GM10847 (cell line): ENCODE measurements around the gene MLN.

Experiments used
- POLR2A ChIP-seq: IDR thresholded peaks from 2 replicates; pipeline ENCODE4 v1.6.1; 2011; ENCODE audit not compliant: insufficient read length; ENCODE audit errors: extremely low read depth

Gene MLN

DNA sequence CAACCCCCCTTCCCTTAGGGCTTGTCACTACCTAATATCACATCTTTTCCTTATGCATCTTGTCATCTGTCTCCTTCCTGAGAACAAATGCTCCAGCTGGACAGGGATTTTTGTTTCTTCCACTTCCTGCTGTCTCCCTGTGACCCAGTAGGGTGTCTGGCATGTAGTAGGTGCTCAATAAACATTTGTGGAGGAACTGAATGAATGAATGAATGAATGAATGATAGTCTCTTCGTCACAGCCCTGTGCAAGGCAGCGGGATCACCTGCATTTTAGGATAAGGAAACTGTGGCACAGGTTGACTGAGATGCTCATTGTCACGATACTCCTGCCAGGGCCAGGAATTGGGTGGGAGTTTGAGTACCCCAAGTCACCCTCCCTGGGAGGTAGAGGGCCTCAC, 29.0 kb downstream of the MLN start:
- TF ChIP-seq POLR2A: no peak

DNA sequence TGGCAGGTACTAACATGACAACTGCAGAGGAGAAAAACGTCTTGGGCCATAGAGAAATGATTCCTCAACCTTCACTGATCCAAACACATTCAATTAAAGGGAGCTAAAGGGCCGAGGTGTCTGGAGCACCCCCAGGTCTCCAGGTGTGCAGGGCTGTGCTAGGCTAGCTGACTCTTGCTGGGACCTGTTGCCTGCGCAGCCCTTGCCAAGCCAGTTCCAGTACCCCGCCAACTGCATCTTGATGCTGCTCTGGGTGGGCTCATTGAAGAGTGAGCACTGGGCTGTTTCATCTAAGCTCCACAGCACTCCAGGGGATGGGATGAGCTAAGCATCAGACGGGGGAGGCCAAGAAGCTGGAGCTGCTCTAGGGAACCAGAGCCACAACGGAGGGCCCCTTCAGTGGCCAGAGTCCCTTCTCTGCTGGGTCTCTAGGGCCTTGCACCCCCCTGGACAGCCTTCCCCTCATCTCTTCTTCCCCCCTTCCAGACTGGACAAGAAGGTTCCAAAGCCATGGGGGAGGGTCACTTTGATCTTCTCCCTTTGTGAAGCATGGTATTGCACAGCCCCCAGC, 30.8 kb downstream of the MLN start:
- no peak for TF ChIP-seq POLR2A

DNA sequence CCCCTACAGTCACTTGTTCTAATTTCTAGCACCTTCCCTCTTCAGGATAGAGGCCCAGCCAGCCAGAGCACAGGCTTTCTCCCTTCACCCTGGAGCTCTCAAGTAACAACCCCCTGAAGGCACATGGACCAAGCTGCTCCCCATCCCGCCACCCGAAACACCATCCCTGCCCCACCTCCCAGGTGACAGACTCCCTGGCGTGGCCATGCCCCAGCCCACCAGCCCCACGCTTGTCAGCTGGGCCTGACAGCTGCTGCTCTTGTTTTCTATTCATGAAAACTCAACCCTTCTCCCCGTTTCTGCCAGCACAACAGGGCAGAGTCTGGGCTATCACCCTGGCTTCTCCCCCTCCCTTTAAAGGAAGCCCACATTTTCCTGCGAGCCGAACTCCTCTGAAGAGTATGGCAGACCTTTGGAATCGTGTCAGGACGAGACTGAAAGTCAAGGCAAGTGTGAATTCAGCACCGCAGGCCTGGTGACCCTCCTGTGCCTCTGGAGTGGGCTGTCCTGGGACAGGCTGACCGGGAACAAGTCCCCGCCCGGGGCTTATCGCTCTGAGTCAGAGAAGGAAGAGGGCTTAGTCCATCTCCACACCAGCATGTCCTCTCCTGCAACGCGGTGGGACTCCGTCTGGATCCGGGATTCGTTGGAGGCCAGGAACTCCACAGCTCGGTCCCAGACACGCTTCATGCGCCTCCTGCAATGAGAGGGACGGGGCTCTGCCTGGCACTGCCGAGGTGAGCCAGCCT, 31.5 kb downstream of the MLN start:
- TF ChIP-seq POLR2A: no peak

DNA sequence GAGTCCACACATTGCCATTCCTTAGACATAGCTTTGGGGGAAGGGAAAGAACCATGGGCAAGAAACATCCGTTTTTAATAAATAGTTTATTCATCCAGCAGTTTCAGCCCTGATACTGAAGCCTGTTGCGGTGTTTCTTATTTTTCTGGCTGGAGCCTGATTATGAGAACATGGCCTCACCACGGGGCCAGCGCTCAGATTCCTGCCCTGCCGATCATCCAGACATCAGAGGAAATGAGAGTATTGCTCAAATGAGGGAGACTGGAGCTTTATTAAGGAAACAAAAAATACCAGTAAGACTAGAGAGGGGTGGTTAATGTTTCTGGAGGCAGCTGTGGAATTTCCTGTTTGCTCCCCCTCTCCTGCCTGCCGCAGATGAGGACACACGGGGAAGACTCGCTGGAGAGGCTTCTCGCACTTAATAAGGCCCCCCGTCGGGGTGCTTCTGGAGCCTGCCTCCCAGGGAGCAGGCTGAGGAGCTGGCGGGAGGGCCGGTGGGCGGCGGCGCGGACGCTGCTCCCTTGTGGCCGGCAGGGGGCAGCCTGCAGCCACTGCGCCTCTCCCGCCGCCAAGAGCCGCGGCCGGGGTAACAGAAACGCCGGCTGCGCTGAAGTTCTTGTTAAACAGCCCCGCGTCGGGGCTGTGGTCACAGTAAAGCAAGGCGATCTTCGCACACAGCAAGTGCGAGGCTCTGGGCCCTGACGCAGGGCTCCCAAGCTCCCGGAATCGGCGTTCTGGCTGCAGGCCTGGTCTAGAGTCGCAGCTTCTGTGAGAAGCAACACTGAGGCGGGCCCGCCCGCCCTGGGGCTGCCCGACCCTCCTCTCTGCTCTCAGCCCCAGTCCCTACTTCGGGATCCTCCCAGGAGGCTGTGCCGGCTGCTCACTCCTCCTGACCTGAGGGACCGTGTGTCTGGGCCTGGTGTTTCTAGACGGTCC, 32.4 kb downstream of the MLN start:
- TF ChIP-seq POLR2A: no peak

DNA sequence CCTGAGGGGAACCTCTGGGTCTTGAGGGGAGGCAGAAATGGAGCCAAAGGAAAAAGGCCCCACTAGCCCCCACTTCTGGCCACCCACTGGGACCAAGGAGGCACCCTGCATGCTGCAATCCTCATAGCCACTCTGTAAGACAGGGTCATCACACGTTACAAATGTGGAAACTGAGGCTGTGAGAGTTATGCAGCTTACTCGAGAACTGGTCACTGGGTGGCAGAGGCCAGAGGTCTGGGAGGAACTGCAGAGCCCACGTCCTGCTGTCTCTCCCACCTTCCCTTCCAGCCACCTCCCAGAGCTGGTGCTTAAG, 33.0 kb downstream of the MLN start:
- TF ChIP-seq POLR2A: no peak

DNA sequence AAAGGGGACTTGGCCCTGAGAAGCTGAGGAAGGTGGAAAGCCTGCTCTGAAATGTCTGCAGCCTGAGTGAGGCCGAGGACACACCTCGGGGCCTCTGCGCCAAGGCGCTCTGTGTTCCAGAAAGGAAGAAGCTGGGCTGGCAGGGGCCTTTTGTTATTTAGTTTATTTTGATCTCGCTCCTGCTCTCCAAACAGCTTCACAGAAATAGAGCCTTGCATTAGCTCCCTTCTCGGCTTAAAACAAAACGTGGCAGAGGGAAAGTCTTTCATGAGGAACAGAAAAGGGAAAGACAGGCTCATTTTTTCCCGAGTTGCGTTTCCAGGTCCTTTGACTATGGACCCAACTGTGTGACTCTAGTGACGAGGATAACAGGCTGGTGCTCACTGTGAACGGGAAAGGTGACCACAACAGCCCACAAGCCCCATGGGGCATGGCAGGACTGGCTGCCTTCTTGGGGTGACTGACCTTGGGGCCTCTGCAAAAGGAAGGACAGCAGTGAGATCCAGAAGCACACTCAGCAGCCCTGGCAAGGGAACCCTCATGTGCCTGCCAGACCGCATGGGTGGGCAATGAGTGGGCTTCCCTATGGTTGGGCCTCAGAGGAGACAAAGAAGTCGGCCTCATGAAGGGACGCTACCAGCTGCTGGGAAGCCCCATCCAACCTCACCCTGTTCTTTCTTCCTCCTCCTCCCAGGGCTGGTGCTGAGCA, 33.5 kb downstream of the MLN start:
- no peak for TF ChIP-seq POLR2A

DNA sequence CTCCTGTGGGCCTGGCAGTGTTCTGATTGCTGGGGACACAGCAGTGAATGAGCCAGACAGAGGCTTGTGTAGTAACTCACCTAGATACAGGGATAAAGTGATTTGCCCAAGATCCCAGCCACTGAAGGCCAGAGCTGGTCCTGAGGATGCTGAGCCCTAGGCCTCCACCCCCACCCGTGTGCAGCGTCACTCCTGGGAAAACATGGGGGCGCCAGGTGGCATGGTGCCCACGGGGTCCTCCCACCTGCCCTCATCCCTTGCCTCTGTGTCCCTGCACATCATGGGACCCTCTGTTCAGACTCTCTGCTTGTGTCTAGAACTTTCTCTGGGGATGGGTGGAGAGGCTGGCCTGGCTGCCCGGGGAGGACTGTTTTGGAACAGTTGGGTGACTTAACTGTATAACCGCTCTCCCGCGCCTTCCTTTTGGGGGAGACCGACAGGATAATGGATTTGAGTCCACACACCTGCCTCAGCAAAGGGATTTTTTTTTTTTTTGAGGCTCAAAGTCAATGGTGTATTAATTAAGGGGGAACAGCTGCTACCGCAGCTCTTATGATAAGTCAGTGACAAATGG, 34.5 kb downstream of the MLN start:
- TF ChIP-seq POLR2A: no peak

DNA sequence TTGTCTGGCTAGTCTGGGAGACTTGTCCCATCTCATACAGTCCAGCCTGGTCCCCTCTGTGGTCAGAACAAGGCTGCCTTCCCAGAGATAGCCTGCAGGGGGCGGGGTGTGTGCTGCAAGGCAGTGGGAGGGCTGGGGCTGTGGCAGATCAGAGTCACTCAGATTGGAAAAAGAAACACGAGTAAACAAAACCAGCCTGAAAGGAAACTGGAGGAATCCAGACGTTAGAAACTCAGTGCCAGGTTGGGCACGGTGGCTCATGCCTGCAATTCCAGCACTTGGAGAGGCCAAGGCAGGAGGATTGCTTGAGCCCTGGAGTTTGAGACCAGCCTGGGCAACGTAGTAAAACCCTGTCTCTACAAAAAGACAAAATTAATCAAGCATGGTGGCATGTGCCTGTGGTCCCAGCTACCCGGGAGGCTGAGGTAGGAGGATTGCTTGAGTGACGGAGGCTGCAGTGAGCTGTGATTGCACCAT, 35.1 kb downstream of the MLN start:
- no peak for TF ChIP-seq POLR2A

DNA sequence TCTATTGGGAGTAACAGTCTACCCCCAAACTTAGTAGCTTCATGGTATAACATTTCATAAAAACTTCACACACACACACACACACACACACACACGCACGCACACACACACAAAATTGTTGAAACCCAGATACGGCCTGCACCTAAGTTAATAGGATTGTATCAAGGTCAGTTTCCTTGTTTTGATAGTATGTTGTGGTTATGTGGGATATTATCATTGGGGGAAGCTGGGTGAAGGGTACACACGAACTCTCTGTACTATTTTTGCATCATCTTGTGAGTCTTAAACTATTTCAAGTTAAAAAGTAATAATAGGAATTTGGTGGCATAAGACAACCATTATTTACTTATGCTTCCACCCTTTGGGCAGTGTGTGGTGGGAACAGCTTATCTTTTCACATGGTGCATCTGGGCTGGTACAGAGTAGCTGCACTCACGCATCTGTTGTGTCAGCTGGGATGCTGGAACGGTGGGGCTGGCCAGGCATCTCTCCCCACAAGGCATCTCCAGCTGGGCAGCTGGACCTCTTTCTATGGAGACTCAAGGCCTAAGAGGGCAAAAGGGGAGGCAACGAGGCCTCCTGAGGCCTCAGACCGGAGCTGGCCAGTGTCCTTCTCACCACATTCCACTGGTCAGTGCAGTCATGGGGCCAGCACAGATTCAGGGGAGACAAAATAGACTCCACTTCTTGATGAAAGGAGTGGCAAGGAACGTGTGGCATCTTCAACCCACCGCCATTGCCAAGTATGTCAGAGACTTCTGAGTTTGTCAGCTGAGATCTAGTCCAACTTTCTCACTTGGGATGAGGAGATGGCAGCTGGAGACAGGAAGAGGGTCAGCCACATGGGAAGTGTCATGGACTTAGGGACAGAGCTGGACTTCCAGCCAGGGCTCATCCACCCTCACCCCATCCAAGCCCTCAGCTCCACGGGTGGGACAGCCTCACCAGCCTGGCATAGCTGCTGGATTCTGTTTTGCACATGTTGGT, 36.6 kb downstream of the MLN start:
- TF ChIP-seq POLR2A: no peak

DNA sequence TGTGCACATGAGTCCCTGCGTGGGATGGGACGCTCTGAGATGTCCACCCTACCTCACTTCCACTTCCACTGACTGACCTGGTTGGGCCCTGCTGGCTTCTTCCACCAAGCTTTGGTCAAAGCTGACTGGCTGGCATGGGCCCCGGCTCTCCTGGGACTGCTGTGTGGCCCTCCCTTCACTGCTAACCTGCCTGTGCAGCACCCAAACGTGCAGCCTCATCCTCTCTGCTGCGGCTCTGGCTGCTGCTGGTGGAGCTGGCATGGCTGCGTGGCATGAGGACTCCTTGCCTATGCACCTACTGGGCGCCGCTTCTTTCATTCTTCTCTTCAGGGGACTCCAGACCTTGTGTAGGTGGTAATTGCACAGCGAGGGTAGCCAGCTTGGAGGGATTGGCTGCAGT, 38.4 kb downstream of the MLN start:
- TF ChIP-seq POLR2A: no peak

DNA sequence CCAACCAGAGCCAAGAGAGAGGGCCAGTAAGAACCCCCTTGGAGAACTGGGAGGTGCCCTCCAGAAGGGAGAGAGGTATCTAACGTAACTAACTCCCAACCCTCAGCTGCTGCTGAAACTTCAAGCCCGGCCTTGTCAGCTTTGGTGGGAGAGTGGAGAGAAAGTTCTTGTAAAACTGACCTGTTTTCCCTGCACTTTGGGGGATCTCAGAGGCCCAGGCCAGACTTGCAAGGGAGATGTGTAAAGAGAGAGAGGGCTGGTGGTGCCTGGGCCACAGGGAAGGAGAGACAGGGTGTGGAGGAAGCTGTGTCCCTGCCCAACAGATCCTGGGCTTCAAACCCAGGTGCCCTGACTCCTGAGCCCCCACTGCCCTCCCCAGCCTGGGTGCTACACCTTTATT, 39.8 kb downstream of the MLN start:
- TF ChIP-seq POLR2A: no peak

DNA sequence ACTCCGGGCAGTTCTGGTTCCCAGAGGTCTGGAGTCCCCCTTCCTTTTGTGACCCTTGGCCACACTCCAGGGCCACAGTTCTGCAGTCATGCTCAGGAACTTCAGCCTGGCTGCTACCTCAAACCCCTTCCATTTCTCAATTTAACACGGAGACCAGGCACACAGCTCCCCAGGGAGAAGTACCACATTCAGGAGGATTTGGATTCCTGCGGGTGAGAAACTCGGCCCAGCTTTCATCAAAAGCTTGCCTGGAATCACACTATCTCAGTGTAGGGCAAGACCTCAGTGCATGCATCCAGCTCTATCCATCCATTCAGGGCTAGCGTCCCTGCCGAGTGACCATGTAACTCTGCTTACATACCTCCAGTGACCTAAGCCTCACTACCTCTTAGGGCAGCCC, 40.3 kb downstream of the MLN start:
- no peak for TF ChIP-seq POLR2A

DNA sequence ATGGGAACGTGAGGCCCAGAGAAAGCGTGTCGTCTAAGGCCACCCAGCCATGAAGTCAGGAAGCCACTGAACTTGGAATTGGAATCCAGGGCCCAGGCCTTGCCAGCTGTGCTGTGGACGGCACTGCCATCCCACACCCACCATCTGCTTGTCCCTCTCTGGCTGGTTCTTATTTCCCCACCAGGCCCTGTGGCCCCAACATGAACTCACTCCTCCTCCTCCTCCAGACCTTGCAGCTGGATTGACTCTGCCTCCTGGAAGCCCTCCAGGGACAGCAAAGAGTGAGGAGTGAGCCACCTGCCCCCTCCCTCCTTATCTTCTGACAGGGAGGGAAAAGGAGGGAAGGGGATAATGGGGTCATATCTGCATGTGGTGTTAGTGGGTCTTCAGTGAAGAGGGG, 41.1 kb downstream of the MLN start:
- no peak for TF ChIP-seq POLR2A
